GM21619 (cell line): ENCODE data around the gene UST.
A peak's percentile ranks its signal among the peaks of the same experiment; 100 is the strongest.
"Not testable (repeated sequence)": the region's sequence is repeated elsewhere in the genome, so short reads cannot be mapped to it uniquely, and the experiment has no call there.

ENCODE experiments used
- ATAC-seq: cut with Tn5 transposase; IDR thresholded peaks from one replicate; pipeline ENCODE4 v1.9.1; 2021; ENCODE audit not compliant: unreplicated experiment

UST gene

GRCh38 chr6:148735989-148736388 is 10.8 kb upstream of the UST start:
- no peak for ATAC-seq

- ATAC-seq, result no peak
These were observed 9.9 kb upstream of the UST start for GRCh38 chr6:148736774-148737412.

GRCh38 chr6:148737806-148738205 is 9.0 kb upstream of the UST start:
- ATAC-seq, result no peak

- no peak for ATAC-seq
These were observed 7.6 kb upstream of the UST start for GRCh38 chr6:148738946-148739821.

- no peak for ATAC-seq
These were observed 7.1 kb upstream of the UST start for GRCh38 chr6:148739822-148740128.

GRCh38 chr6:148743476-148743875 is 3.4 kb upstream of the UST start:
- ATAC-seq, result no peak

- ATAC-seq, result no peak
These were observed 904 bp upstream of the UST start for GRCh38 chr6:148745926-148746325.

GRCh38 chr6:148747145-148747470 is 278 bp downstream of the UST start:
- ATAC-seq, result peak; percentile 11

GRCh38 chr6:148747471-148748165 is 788 bp downstream of the UST start:
- peak; percentile 28 for ATAC-seq

- ATAC-seq, result no peak
These were observed 2.8 kb downstream of the UST start for GRCh38 chr6:148749674-148750073.

GRCh38 chr6:148750838-148751792 is 4.3 kb downstream of the UST start:
- ATAC-seq, result no peak

GRCh38 chr6:148751793-148752170 is 5.0 kb downstream of the UST start:
- ATAC-seq, result no peak

- ATAC-seq, result not testable (repeated sequence)
These were observed 8.5 kb downstream of the UST start for GRCh38 chr6:148755379-148755778.

- no peak for ATAC-seq
These were observed 11.2 kb downstream of the UST start for GRCh38 chr6:148757944-148758480.

GRCh38 chr6:148758492-148758891 is 11.7 kb downstream of the UST start:
- peak; percentile 70 for ATAC-seq

- ATAC-seq, result no peak
These were observed 13.4 kb downstream of the UST start for GRCh38 chr6:148760258-148760534.

- ATAC-seq, result peak; percentile 34
These were observed 14.0 kb downstream of the UST start for GRCh38 chr6:148760568-148761526.

GRCh38 chr6:148761527-148762011 is 14.7 kb downstream of the UST start:
- ATAC-seq, result no peak

- ATAC-seq, result no peak
These were observed 15.4 kb downstream of the UST start for GRCh38 chr6:148762231-148762630.
